ENCODE data around the gene RANGAP1. TPM values are rescaled to one million over a fixed set of nuclear protein-coding genes. Genes with fewer than 3 reads are reported as not detected.

The RANGAP1 gene
- total and polyA plus RNA-seq, 2 of the 13 experiments (the other 11 are each of a cell fraction or from before 2014, with no cell fraction given): 51.8 to 83.9 TPM

GRCh38 chr22:41204992-41205900 lies 80.7 kb downstream of the RANGAP1 start, which contains the start of gene L3MBTL2 (continued):
- TF ChIP-seq FOXC1 (CRISPR knock-in tag; IDR thresholded peaks at IDR 0.05; ENCODE audit: borderline replicate concordance) (peak; percentile 29; the same call in 1 of the 2 replicates), ZFP82 (CRISPR knock-in tag; IDR thresholded peaks at IDR 0.05; ENCODE audit: borderline replicate concordance) (no peak), RAD51 (IDR thresholded peaks at IDR 0.05; ENCODE audit: borderline replicate concordance) (no peak), MEIS2 (CRISPR knock-in tag; IDR thresholded peaks at IDR 0.05) (peak; percentile 19; the same call in 1 of the 2 replicates), NR1H2 (CRISPR knock-in tag; IDR thresholded peaks at IDR 0.05; ENCODE audit: borderline replicate concordance, low read depth) (no peak), ZKSCAN5 (CRISPR knock-in tag; IDR thresholded peaks at IDR 0.05) (no peak), FOXO1 (CRISPR knock-in tag; IDR thresholded peaks at IDR 0.05) (no peak), ZNF7 (CRISPR knock-in tag; IDR thresholded peaks at IDR 0.05) (no peak), ETV5 (CRISPR knock-in tag; IDR thresholded peaks at IDR 0.05; ENCODE audit: borderline replicate concordance) (peak; percentile 26; the same call in 1 of the 2 replicates), CREBL2 (CRISPR knock-in tag; IDR thresholded peaks at IDR 0.05; ENCODE audit: borderline replicate concordance) (no peak), HOXA3 (CRISPR knock-in tag; IDR thresholded peaks at IDR 0.05) (peak; percentile 94), MAZ (IDR thresholded peaks at IDR 0.05; ENCODE audit: borderline replicate concordance, low read depth, low read length) (no peak), MAZ (CRISPR knock-in tag; IDR thresholded peaks at IDR 0.05; ENCODE audit: low read depth) (peak; percentile 23; the same call in 1 of the 2 replicates), ZEB1 (IDR thresholded peaks at IDR 0.05; ENCODE audit: insufficient replicate concordance, low read depth) (peak; percentile 33), DNMT3B (CRISPR knock-in tag; conservative IDR thresholded peaks at IDR 0.05) (peak; percentile 71; the same call in 1 of the 2 replicates), YEATS4 (CRISPR knock-in tag; IDR thresholded peaks at IDR 0.05; ENCODE audit: borderline replicate concordance) (0 out of 2 replicates have a peak, but pooled peaks have one; percentile 33), ZNF614 (CRISPR knock-in tag; IDR thresholded peaks at IDR 0.05; ENCODE audit: borderline replicate concordance) (peak; percentile 52; the same call in 1 of the 2 replicates), FOXA1 (IDR thresholded peaks at IDR 0.05) (no peak), FOXA1 (CRISPR knock-in tag; IDR thresholded peaks at IDR 0.05) (no peak), TP53 (CRISPR knock-in tag; conservative IDR thresholded peaks at IDR 0.05) (no peak), ZNF891 (CRISPR knock-in tag; IDR thresholded peaks at IDR 0.05) (peak; percentile 94), PBX3 (CRISPR knock-in tag; IDR thresholded peaks at IDR 0.05; ENCODE audit: borderline replicate concordance) (no peak), HES4 (CRISPR knock-in tag; IDR thresholded peaks at IDR 0.05; ENCODE audit: borderline replicate concordance) (no peak)
- TF ChIP-seq, protein P1, sequence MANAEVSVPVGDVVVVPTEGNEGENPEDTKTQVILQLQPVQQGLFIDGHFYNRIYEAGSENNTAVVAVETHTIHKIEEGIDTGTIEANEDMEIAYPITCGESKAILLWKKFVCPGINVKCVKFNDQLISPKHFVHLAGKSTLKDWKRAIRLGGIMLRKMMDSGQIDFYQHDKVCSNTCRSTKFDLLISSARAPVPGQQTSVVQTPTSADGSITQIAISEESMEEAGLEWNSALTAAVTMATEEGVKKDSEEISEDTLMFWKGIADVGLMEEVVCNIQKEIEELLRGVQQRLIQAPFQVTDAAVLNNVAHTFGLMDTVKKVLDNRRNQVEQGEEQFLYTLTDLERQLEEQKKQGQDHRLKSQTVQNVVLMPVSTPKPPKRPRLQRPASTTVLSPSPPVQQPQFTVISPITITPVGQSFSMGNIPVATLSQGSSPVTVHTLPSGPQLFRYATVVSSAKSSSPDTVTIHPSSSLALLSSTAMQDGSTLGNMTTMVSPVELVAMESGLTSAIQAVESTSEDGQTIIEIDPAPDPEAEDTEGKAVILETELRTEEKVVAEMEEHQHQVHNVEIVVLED (CRISPR knock-in tag; IDR thresholded peaks at IDR 0.05; ENCODE audit: borderline replicate concordance): peak; percentile 84
- TF ChIP-seq, protein P2, sequence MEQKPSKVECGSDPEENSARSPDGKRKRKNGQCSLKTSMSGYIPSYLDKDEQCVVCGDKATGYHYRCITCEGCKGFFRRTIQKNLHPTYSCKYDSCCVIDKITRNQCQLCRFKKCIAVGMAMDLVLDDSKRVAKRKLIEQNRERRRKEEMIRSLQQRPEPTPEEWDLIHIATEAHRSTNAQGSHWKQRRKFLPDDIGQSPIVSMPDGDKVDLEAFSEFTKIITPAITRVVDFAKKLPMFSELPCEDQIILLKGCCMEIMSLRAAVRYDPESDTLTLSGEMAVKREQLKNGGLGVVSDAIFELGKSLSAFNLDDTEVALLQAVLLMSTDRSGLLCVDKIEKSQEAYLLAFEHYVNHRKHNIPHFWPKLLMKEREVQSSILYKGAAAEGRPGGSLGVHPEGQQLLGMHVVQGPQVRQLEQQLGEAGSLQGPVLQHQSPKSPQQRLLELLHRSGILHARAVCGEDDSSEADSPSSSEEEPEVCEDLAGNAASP (CRISPR knock-in tag; IDR thresholded peaks at IDR 0.05; ENCODE audit: borderline replicate concordance): peak; percentile 57; the same call in 1 of the 2 replicates
